PC-3 (cell line): ENCODE measurements around the gene STAT1. TPM values are rescaled to one million over a fixed set of nuclear protein-coding genes. Genes with fewer than 3 reads are reported as not detected.
A peak's percentile ranks its signal among the peaks of the same experiment; 100 is the strongest.

Source experiments
- ATAC-seq: fragments of 200-7000 bp; cut with Tn5 transposase; 2 replicates; pipeline ENCODE4 v1.9.1; 2020; ENCODE audit warnings: mild to moderate bottlenecking, moderate library complexity
- BruUV-seq: library from RNA; stranded (reverse); fragments of 400-500 nt; replicated peaks from 2 replicates; lab custom pipeline; 2021; lab: Mats Ljungman, UMichigan
- CTCF ChIA-PET: fragments of 300-600 bp; sonication (Branson Sonifier 250); formaldehyde crosslinking; loops from one replicate; lab custom pipeline; 2022; ENCODE audit warnings: antibody characterized with exemption; lab: Charles Lee
- POLR2A ChIA-PET: fragments of 300-600 bp; sonication (Branson Sonifier 250); formaldehyde crosslinking; loops from one replicate; lab custom pipeline; 2022; ENCODE audit warnings: antibody characterized with exemption; ENCODE audit not compliant: unreplicated experiment; lab: Charles Lee
- DNase-seq: peaks from one replicate; pipeline ENCODE4 v3.0.0-alpha.2; 2015
- H2AFZ ChIP-seq: fragments of 300-600 bp; sonication (generic); 2 replicates; pipeline ENCODE4 v1.6.0; 2016; ENCODE audit warnings: antibody characterized with exemption, low read length
- H3F3A ChIP-seq: fragments of 300-600 bp; sonication (generic); one replicate; pipeline ENCODE4 v1.6.0; 2017; ENCODE audit warnings: antibody characterized with exemption, low read length, control low read depth, mild to moderate bottlenecking; ENCODE audit not compliant: unreplicated experiment
- H3K27ac ChIP-seq: fragments of 300-600 bp; sonication (generic); 2 replicates; pipeline ENCODE4 v1.5.1; 2016; ENCODE audit warnings: mild to moderate bottlenecking, low read length
- H3K27me3 ChIP-seq: fragments of 300-600 bp; sonication (generic); 2 replicates; pipeline ENCODE4 v1.6.1; 2016; ENCODE audit warnings: low read length, mixed read lengths
- H3K36me3 ChIP-seq: fragments of 300-600 bp; sonication (generic); 2 replicates; pipeline ENCODE4 v1.6.1; 2016; ENCODE audit warnings: low read depth, mixed run types, low read length, mixed read lengths
- H3K4me1 ChIP-seq: fragments of 300-600 bp; sonication (generic); 2 replicates; pipeline ENCODE4 v1.5.1; 2016; ENCODE audit warnings: low read length; ENCODE audit not compliant: insufficient read depth
- H3K4me2 ChIP-seq: fragments of 300-600 bp; sonication (generic); 2 replicates; pipeline ENCODE4 v1.6.0; 2016; ENCODE audit warnings: low read length
- H3K4me3 ChIP-seq: fragments of 300-600 bp; sonication (generic); 2 replicates; pipeline ENCODE4 v1.5.1; 2016; ENCODE audit warnings: mild to moderate bottlenecking, low read length, mixed read lengths
- H3K79me2 ChIP-seq: fragments of 300-600 bp; sonication (generic); 2 replicates; pipeline ENCODE4 v1.6.1; 2017; ENCODE audit warnings: low read length, mixed read lengths
- H3K9ac ChIP-seq: fragments of 300-600 bp; sonication (generic); 2 replicates; pipeline ENCODE4 v1.6.0; 2016; ENCODE audit warnings: mild to moderate bottlenecking, low read length
- H3K9me2 ChIP-seq: fragments of 300-600 bp; sonication (generic); replicated peaks from 2 replicates; pipeline ENCODE4 v1.6.1; 2016; ENCODE audit warnings: mixed run types, low read length, mixed read lengths
- H3K9me3 ChIP-seq: fragments of 300-600 bp; sonication (generic); 2 replicates; pipeline ENCODE4 v1.6.1; 2016; ENCODE audit warnings: low read length, mixed read lengths
- H4K20me1 ChIP-seq: fragments of 300-600 bp; sonication (generic); 2 replicates; pipeline ENCODE4 v1.6.1; 2016; ENCODE audit warnings: low read length, mixed read lengths
- EZH2 ChIP-seq: fragments of 300-600 bp; sonication (generic); IDR thresholded peaks from one replicate; pipeline ENCODE4 v1.6.1; 2017; ENCODE audit warnings: antibody characterized with exemption, mild to moderate bottlenecking, low read length; ENCODE audit not compliant: unreplicated experiment
- EZH2phosphoT487 ChIP-seq: fragments of 300-600 bp; sonication (generic); IDR thresholded peaks from 2 replicates; pipeline ENCODE4 v1.6.1; 2018; ENCODE audit warnings: mild to moderate bottlenecking, antibody characterized with exemption, low read length, borderline replicate concordance
- intact Hi-C: fragments of 100-400 bp; cut with micrococcal nuclease; formaldehyde crosslinking; loops from 2 replicates; pipeline ENCODE4 v1.9.0; 2023
- total RNA-seq: library from RNA; depleted of rRNA; stranded (reverse); fragments of >200 nt; gene quantifications from 2 replicates; pipeline ENCODE4 v1.2.3, GENCODE V29; 2014
- TF ChIP-seq, protein P1 (sequence below): fragments of 300-600 bp; sonication (generic); conservative IDR thresholded peaks from 2 replicates; pipeline ENCODE4 v1.5.1; 2017; ENCODE audit warnings: antibody characterized with exemption, low read depth, mild to moderate bottlenecking, low read length

The STAT1 gene
- total RNA-seq, 1 experiment from 2014 or later: 47.9 TPM

DNA sequence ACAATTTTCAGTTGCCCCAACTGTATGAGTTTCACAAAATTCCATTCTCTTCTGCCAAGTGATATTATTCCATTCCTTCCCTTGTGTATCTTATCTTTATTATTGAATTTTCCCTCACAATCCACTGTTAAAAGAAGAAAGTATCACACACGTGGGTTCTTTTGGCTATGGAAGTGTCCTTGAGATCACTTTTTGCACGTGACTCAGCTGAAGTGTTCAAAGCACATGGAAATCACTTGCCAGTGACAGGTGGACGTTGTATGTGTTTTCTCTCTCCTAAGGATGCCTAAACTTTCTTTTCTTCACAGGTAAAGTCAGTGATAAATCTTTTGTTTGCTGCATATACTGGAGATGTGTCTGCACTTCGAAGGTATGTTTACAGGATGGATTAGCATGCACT, 60.7 kb downstream of the STAT1 start:
- no peak overlapping the region for H3K27ac ChIP-seq
- ChIA-PET CTCF (no interaction called here), POLR2A (no interaction called here)
- no peak for DNase-seq
- peaks cover 10% of the 10 kb centered on the region for H3K4me1 ChIP-seq
- no peaks in the 10 kb centered on the region for H3F3A ChIP-seq
- no peak overlapping the region for H3K9ac ChIP-seq
- intact Hi-C loops: no loop called here
- no peak for ATAC-seq
- no peak overlapping the region for H3K4me2 ChIP-seq
- no peak for TF ChIP-seq EZH2
- TF ChIP-seq, protein P1, sequence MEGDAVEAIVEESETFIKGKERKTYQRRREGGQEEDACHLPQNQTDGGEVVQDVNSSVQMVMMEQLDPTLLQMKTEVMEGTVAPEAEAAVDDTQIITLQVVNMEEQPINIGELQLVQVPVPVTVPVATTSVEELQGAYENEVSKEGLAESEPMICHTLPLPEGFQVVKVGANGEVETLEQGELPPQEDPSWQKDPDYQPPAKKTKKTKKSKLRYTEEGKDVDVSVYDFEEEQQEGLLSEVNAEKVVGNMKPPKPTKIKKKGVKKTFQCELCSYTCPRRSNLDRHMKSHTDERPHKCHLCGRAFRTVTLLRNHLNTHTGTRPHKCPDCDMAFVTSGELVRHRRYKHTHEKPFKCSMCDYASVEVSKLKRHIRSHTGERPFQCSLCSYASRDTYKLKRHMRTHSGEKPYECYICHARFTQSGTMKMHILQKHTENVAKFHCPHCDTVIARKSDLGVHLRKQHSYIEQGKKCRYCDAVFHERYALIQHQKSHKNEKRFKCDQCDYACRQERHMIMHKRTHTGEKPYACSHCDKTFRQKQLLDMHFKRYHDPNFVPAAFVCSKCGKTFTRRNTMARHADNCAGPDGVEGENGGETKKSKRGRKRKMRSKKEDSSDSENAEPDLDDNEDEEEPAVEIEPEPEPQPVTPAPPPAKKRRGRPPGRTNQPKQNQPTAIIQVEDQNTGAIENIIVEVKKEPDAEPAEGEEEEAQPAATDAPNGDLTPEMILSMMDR: no peak
- TF ChIP-seq EZH2phosphoT487: no peak
- no peaks in the 10 kb centered on the region for H3K27me3 ChIP-seq
- H3K4me3 ChIP-seq: no peak overlapping the region
- H3K9me2 ChIP-seq: no peaks in the 10 kb centered on the region
- no peaks in the 10 kb centered on the region for H3K9me3 ChIP-seq
- no peaks in the 10 kb centered on the region for H4K20me1 ChIP-seq
- no peaks in the 10 kb centered on the region for H3K79me2 ChIP-seq
- no peak overlapping the region for H2AFZ ChIP-seq
- no peaks in the 10 kb centered on the region for H3K36me3 ChIP-seq
- no TSS peak for BruUV-seq

GRCh38 chr2:190950566-190950991, 63.4 kb downstream of the STAT1 start:
- Histone ChIP-seq H3K79me2 (no peaks in the 10 kb centered on the region), H4K20me1 (no peaks in the 10 kb centered on the region), H3K9ac (no peak overlapping the region), H3K9me2 (no peaks in the 10 kb centered on the region), H3K4me1 (peaks cover 28% of the 10 kb centered on the region), H3K27ac (no peak overlapping the region), H3K27me3 (no peaks in the 10 kb centered on the region), H3K4me3 (no peak overlapping the region), H3F3A (no peaks in the 10 kb centered on the region), H3K9me3 (no peaks in the 10 kb centered on the region), H2AFZ (no peak overlapping the region), H3K36me3 (no peaks in the 10 kb centered on the region), H3K4me2 (no peak overlapping the region)
- ATAC-seq (no peak), DNase-seq (no peak)
- intact Hi-C loops: no loop called here
- ChIA-PET CTCF (no interaction called here), POLR2A (interaction anchor here (0.6 kb wide), 1 partner anchor 155 kb away, joined by 18 read pairs; no protein-coding TSS in a partner anchor)
- no TSS peak for BruUV-seq
- TF ChIP-seq EZH2phosphoT487 (no peak), EZH2 (no peak)
- TF ChIP-seq, protein P1: no peak

- Histone ChIP-seq H3K9ac (no peak overlapping the region), H3K9me3 (no peaks in the 10 kb centered on the region), H4K20me1 (no peaks in the 10 kb centered on the region), H3K4me1 (peaks cover 28% of the 10 kb centered on the region), H2AFZ (no peak overlapping the region), H3F3A (no peaks in the 10 kb centered on the region), H3K27me3 (no peaks in the 10 kb centered on the region), H3K4me2 (peak overlapping the region; percentile 72), H3K9me2 (no peaks in the 10 kb centered on the region), H3K27ac (no peak overlapping the region), H3K36me3 (no peaks in the 10 kb centered on the region), H3K4me3 (no peak overlapping the region), H3K79me2 (no peaks in the 10 kb centered on the region)
- ChIA-PET POLR2A (interaction anchor here (0.6 kb wide), 1 partner anchor 45 kb away, joined by 6 read pairs; no protein-coding TSS in a partner anchor), CTCF (interaction anchor here (1.1 kb wide), 1 partner anchor 150 kb away, joined by 3 read pairs; no protein-coding TSS in a partner anchor)
- peak; percentile 72 for DNase-seq
- BruUV-seq: no TSS peak
- intact Hi-C loops: loop anchor here (5.0 kb wide), 1 partner anchor 166 kb away; no protein-coding TSS in a partner anchor
- TF ChIP-seq EZH2 (no peak), EZH2phosphoT487 (no peak)
- TF ChIP-seq, protein P1: no peak
- ATAC-seq: peak; percentile 60
These were observed 65.3 kb downstream of the STAT1 start for GRCh38 chr2:190948671-190949070.
